ENCODE results near the gene MYO18B.
A peak's percentile ranks its signal among the peaks of the same experiment; 100 is the strongest.

The MYO18B gene

DNA sequence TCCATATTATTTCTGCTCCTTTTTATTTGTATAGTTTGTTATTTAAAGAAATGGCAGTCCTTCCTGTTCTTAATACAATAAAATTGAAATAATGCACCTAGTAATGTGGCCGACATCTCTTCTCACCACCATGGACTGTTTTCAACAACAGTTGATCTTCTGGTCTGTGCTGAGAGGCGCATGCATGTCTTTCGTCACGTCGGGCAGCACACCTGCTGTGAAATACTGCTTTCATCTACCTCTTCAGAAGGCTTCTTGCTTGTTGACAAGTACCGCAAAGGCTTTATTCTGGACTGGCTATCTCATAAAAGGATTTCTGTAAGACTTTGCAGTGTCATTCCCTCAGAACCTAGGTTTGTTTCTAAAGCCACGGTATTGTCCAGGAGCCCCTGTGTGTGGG lies 13.9 kb upstream of the MYO18B start:
- no peaks in the 10 kb centered on the region for H3K36me3 Mint-ChIP-seq (ENCODE audit: low read depth)
- no peaks in the 10 kb centered on the region for H3K27me3 Mint-ChIP-seq
- no peak overlapping the region for H3K27ac Mint-ChIP-seq
- H3K4me3 Mint-ChIP-seq, result no peak overlapping the region
- peaks cover 5% of the 10 kb centered on the region for H3K4me1 Mint-ChIP-seq (ENCODE audit: low read depth)
- no peaks in the 10 kb centered on the region for H3K9me3 Mint-ChIP-seq

DNA sequence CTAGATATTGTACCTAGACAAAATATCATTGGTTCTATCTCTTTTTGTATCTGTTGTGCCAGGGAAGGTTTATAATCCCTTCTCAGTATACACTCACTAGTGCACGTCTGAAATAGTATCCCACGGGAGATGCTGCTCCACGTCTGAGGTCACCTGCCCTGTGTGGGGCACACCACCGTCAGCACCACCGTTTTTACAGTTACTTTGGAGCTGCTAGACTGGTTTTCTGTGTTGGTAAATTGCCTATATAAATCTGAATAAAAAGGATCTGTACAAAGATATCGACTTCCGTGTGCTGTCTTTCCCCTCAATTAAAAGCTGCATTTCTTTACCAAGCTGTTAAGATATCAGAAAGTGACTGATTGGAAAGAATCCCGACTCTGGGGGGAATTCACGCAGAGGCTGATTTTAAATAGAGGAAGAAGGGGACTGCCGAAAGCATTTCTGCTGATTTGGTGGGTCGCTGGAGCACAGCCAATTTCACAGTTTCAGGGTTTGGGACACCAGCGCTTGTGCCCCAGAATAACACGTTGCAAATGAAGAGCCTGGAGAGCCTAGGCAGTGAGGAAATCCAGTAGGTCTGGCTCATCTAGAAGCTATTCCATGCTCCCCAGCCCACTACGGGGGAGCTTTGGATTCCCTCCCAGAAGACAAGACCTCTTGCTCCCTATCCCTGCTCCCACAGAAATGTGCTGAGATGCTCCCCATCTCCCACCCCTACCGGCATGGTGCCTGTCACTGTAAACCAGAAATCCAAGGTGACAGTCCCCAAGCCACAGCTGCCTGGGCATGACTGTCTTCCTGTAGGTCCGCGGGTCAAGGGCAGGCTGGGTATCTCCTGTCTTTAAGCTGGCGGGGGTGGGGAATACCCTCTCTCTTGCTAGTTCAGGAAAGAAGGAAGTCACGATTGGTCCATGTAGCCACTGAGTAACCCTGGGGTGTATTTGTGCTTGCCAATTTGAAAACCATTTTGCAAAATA lies 12.7 kb upstream of the MYO18B start:
- no peaks in the 10 kb centered on the region for H3K27me3 Mint-ChIP-seq
- H3K27ac Mint-ChIP-seq, result no peak overlapping the region
- H3K9me3 Mint-ChIP-seq, result no peaks in the 10 kb centered on the region
- no peaks in the 10 kb centered on the region for H3K36me3 Mint-ChIP-seq (ENCODE audit: low read depth)
- H3K4me3 Mint-ChIP-seq, result no peak overlapping the region
- H3K4me1 Mint-ChIP-seq (ENCODE audit: low read depth), result peaks cover 9% of the 10 kb centered on the region

- Mint-ChIP-seq H3K27ac (peak overlapping the region; percentile 99), H3K36me3 (ENCODE audit: low read depth) (no peaks in the 10 kb centered on the region), H3K9me3 (no peaks in the 10 kb centered on the region), H3K4me1 (ENCODE audit: low read depth) (peaks cover 43% of the 10 kb centered on the region), H3K4me3 (no peak overlapping the region), H3K27me3 (peaks cover 3% of the 10 kb centered on the region)
These were observed 6.3 kb upstream of the MYO18B start for GRCh38 chr22:25735650-25736049.

DNA sequence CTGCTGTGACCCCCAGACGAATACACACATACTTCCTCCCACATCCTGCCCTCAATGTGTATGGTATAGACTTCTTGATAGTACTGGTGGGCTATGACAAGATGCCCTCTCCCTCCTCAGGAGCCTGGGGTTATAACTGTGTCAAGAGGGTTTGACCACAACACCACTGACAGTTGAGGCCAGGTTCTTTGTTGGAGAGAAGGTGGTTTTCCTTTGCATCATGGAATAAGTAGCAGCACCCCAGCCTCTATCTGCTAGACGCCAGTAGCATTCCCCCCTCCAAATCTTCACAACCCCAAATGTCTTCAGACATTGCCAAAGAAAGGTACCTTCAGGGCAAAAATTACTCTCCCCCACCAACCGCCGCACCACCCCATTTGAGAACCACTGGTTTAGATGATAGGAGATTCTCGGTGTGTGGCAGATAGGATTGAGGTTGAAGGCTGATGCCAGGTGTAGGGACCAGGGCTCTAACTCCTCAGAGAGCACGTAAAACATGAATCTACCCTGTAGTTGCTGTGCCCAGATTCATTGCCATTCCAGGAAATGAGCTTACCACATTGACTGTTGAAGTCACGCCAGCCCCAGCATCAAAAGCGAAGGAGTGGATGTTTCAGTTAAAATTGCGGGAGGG lies 5.5 kb upstream of the MYO18B start:
- Mint-ChIP-seq H3K36me3 (ENCODE audit: low read depth) (no peaks in the 10 kb centered on the region), H3K4me1 (ENCODE audit: low read depth) (peaks cover 43% of the 10 kb centered on the region), H3K4me3 (peak overlapping the region; percentile 66), H3K27ac (peak overlapping the region; percentile 99), H3K27me3 (peaks cover 3% of the 10 kb centered on the region), H3K9me3 (no peaks in the 10 kb centered on the region)

DNA sequence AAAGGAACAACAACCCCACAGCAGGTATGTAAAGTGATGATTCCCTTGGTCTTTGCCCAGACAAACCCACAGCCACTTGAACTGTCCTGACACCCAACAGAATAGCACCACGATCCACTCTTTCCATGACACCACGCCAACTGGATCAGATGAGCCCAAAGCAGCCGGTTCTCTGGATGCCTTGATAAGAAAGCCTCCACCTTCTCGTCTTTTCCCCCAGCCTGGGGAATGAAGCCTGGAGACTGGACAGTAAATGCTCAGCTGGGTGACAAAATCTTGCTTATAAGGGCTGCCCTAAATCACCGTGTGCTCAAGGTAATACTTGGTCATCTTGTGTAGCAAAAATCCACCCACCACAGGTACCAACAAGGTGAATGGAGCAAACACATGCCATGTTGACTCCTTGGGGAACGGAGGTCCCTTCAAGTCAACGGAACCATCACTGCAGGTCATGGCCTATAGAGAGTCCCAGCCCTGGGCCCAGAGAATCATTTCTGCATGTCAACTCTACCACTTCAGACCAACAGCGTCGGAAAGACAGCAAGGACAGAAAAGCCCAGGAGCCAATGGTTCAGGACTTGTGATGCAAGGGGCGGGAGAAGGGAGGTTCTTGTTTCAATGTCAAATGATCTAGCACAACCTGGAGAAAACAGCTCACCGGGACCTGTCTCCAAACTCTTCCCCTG lies 2.2 kb upstream of the MYO18B start:
- Mint-ChIP-seq H3K4me1 (ENCODE audit: low read depth) (peaks cover 38% of the 10 kb centered on the region), H3K9me3 (no peaks in the 10 kb centered on the region), H3K27ac (no peak overlapping the region), H3K27me3 (peaks cover 3% of the 10 kb centered on the region), H3K36me3 (ENCODE audit: low read depth) (no peaks in the 10 kb centered on the region), H3K4me3 (no peak overlapping the region)

- Mint-ChIP-seq H3K4me3 (no peak overlapping the region), H3K36me3 (ENCODE audit: low read depth) (no peaks in the 10 kb centered on the region)
These were observed 1.1 kb downstream of the MYO18B start for GRCh38 chr22:25742918-25743708.

DNA sequence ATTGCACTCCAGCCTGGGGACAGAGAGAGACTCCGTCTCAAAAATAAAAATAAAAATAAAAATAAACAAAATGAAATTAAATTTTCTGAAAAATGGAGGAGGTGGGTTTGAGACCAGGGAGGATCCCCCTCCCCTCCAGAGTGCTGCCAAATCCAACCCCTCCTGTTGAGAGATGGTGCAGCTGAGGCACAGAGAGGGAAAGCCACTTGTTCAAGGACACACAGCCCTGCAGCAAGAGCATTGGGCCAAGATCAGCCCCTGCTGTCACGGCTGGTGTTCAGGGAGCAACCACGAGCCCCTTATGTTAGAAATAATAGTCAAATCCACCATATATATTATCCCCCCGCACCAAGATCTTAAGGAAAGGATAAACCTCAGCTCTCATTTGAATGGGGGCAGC lies 2.7 kb downstream of the MYO18B start:
- H3K9me3 Mint-ChIP-seq, result no peaks in the 10 kb centered on the region
- H3K27ac Mint-ChIP-seq, result no peak overlapping the region
- peaks cover 29% of the 10 kb centered on the region for H3K4me1 Mint-ChIP-seq (ENCODE audit: low read depth)
- no peak overlapping the region for H3K4me3 Mint-ChIP-seq
- H3K27me3 Mint-ChIP-seq, result peaks cover 3% of the 10 kb centered on the region
- H3K36me3 Mint-ChIP-seq (ENCODE audit: low read depth), result no peaks in the 10 kb centered on the region

More at GRCh38 chr22:25742918-25743708, 1.1 kb downstream of the MYO18B start:
- H3K27me3 Mint-ChIP-seq, result peaks cover 3% of the 10 kb centered on the region
- peaks cover 21% of the 10 kb centered on the region for H3K4me1 Mint-ChIP-seq (ENCODE audit: low read depth)
- no peaks in the 10 kb centered on the region for H3K9me3 Mint-ChIP-seq
- peak overlapping the region; percentile 61 for H3K27ac Mint-ChIP-seq

DNA sequence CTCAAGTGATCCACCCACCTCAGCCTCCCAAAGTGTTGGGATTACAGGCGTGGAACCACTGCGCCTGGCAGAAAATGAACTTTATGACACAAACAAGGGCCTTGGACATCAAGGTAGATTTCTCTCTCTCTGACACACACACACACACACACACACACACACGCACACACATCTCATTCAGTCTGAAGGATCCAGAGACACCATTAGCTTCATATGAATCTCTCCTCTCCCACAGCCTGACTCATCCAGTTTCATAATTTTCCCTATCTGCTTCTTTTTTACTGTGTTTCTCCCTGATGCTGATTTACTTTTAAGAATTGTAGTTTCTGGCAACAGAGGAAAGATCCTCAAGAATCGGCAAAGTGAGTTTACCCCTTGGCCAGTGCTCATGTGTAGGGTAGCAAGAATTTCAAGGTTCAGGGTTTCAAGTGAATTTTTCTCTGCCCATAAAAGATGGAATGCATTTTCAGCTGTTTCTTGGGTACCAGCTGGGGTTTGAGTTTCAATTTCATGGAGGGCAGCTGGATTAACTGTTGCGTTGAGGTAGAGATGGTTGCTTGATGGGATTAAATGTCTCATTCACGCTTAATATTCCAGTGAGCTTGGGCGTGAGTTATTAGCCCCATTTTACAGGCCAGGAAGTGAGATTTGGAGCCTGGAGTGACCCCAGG lies 3.5 kb downstream of the MYO18B start:
- Mint-ChIP-seq H3K27me3 (no peaks in the 10 kb centered on the region), H3K4me3 (no peak overlapping the region), H3K36me3 (ENCODE audit: low read depth) (no peaks in the 10 kb centered on the region), H3K4me1 (ENCODE audit: low read depth) (peaks cover 37% of the 10 kb centered on the region), H3K9me3 (no peaks in the 10 kb centered on the region), H3K27ac (peak overlapping the region; percentile 79)

DNA sequence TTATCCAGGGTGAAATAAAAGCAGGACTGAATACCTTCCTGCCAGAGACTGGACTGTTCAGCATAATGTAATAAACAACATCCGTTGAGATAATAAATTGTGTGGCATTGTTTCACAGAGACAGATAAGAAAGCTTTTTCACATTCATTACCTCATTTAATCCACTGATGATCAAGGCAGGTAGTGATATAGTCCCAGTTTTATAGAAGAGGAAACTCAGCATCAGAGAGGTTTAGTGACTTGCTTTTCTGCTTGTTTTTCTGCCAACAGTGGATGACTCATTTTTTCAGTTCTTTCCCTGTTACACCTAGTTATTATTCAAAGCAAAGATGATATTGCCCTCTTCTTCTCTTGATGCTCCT lies 4.0 kb downstream of the MYO18B start:
- H3K27ac Mint-ChIP-seq, result peak overlapping the region; percentile 79
- no peaks in the 10 kb centered on the region for H3K36me3 Mint-ChIP-seq (ENCODE audit: low read depth)
- H3K4me3 Mint-ChIP-seq, result no peak overlapping the region
- H3K27me3 Mint-ChIP-seq, result no peaks in the 10 kb centered on the region
- peaks cover 39% of the 10 kb centered on the region for H3K4me1 Mint-ChIP-seq (ENCODE audit: low read depth)
- no peaks in the 10 kb centered on the region for H3K9me3 Mint-ChIP-seq

GRCh38 chr22:25747245-25747944 lies 5.4 kb downstream of the MYO18B start:
- H3K27ac Mint-ChIP-seq, result no peak overlapping the region
- no peaks in the 10 kb centered on the region for H3K27me3 Mint-ChIP-seq
- peaks cover 39% of the 10 kb centered on the region for H3K4me1 Mint-ChIP-seq (ENCODE audit: low read depth)
- H3K4me3 Mint-ChIP-seq, result no peak overlapping the region
- no peaks in the 10 kb centered on the region for H3K36me3 Mint-ChIP-seq (ENCODE audit: low read depth)
- H3K9me3 Mint-ChIP-seq, result no peaks in the 10 kb centered on the region

DNA sequence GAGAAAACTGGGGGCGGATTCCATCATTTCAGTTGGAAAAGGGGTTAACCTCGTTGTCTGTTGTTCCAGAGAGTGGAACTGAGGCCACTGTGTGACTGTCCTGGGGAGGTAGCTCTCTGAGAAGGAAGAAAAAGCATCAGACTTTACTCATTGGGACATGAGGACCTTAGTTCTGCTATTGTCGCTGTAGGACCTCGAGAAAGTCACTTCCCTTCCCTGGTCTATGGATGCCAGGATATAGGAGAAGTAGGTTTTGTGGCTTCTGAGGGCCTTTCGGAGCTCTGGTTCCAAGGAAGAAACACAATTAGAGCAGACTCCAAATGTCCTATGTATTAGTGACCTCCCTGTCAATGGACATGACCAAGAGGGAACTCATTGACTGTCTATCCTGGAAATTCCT lies 6.2 kb downstream of the MYO18B start:
- H3K36me3 Mint-ChIP-seq (ENCODE audit: low read depth), result no peaks in the 10 kb centered on the region
- no peaks in the 10 kb centered on the region for H3K27me3 Mint-ChIP-seq
- peaks cover 39% of the 10 kb centered on the region for H3K4me1 Mint-ChIP-seq (ENCODE audit: low read depth)
- H3K9me3 Mint-ChIP-seq, result no peaks in the 10 kb centered on the region
- H3K4me3 Mint-ChIP-seq, result no peak overlapping the region
- H3K27ac Mint-ChIP-seq, result no peak overlapping the region

DNA sequence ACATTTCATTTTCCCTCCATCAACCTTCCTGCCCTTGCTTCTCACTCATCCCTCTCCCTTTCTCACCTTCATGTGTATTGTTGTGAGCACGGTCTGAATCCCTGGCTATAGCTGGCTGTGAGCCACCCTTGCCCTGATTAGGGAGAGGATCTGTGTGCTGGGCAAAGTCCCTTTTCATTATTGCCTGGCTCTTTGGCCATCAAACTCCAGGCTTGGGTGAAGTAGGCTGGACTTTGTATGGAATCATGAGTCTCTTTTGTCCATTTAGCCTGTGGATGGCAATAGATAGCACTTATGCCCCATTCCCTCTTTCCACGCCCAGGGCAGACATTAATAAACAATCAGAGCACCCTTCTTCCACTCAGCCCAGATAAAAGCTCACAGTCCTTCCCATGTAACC lies 6.7 kb downstream of the MYO18B start:
- no peaks in the 10 kb centered on the region for H3K27me3 Mint-ChIP-seq
- no peaks in the 10 kb centered on the region for H3K9me3 Mint-ChIP-seq
- H3K4me3 Mint-ChIP-seq, result no peak overlapping the region
- no peak overlapping the region for H3K27ac Mint-ChIP-seq
- H3K36me3 Mint-ChIP-seq (ENCODE audit: low read depth), result no peaks in the 10 kb centered on the region
- peaks cover 39% of the 10 kb centered on the region for H3K4me1 Mint-ChIP-seq (ENCODE audit: low read depth)

- peak overlapping the region; percentile 1 for H3K4me3 Mint-ChIP-seq
- H3K4me1 Mint-ChIP-seq (ENCODE audit: low read depth), result peaks cover 35% of the 10 kb centered on the region
- H3K9me3 Mint-ChIP-seq, result no peaks in the 10 kb centered on the region
- no peaks in the 10 kb centered on the region for H3K36me3 Mint-ChIP-seq (ENCODE audit: low read depth)
- no peaks in the 10 kb centered on the region for H3K27me3 Mint-ChIP-seq
- peak overlapping the region; percentile 80 for H3K27ac Mint-ChIP-seq
These were observed 7.6 kb downstream of the MYO18B start for GRCh38 chr22:25749420-25750169.
